Stimulated activated naive B cell treated with anti-CD40 and anti-IgM and Interleukin-4, amounts not matched to agents 10 μg/mL and 1 μg/mL and 100 μg/mL, for 72 hours (primary cell): ENCODE data around the gene DYRK1A.

Experiments used
- ATAC-seq, 2 donors: fragments of 150-1000 bp; cut with Tn5 transposase; replicated peaks; 2 replicates each; pipeline ENCODE4 v1.10.0; 2021; ENCODE audit warnings: moderate library complexity in 1 of 2
- DNase-seq: peaks from one replicate; pipeline ENCODE4 v3.0.0; 2021
- H3K27ac Mint-ChIP-seq: one replicate; pipeline ENCODE4 v1.8.0; 2022; ENCODE audit warnings: mild to moderate bottlenecking, mixed read lengths
- H3K27me3 Mint-ChIP-seq, 2 donors: one replicate each; pipeline ENCODE4 v1.8.0; 2022; ENCODE audit warnings: mixed read lengths in 2 of 2
- H3K36me3 Mint-ChIP-seq, 2 donors: one replicate each; pipeline ENCODE4 v1.8.0; 2022; ENCODE audit warnings: mixed read lengths in 2 of 2, mild to moderate bottlenecking in 1 of 2
- H3K4me1 Mint-ChIP-seq, 2 donors: one replicate each; pipeline ENCODE4 v1.8.0; 2022; ENCODE audit warnings: mixed read lengths in 2 of 2, mild to moderate bottlenecking in 1 of 2
- H3K4me3 Mint-ChIP-seq, 2 donors: one replicate each; pipeline ENCODE4 v1.8.0; 2022; ENCODE audit warnings: mild to moderate bottlenecking in 2 of 2, mixed read lengths in 2 of 2, moderate library complexity in 1 of 2
- H3K9me3 Mint-ChIP-seq, 2 donors: one replicate each; pipeline ENCODE4 v1.8.0; 2022; ENCODE audit warnings: mixed read lengths in 2 of 2, mild to moderate bottlenecking in 1 of 2

The DYRK1A gene

GRCh38 chr21:37447288-37447936 is 80.8 kb downstream of the DYRK1A start:
- Mint-ChIP-seq H3K27me3 (no peaks in the 10 kb centered on the region), H3K9me3 (peaks cover 0 to 4% of the 10 kb centered on the region in 2 donors), H3K36me3 (peaks cover 15 to 35% of the 10 kb centered on the region in 2 donors), H3K4me3 (no peak overlapping the region), H3K27ac (no peak overlapping the region), H3K4me1 (peaks cover 38 to 71% of the 10 kb centered on the region in 2 donors)
- DNase-seq = no peak
- ATAC-seq = no peak

DNA sequence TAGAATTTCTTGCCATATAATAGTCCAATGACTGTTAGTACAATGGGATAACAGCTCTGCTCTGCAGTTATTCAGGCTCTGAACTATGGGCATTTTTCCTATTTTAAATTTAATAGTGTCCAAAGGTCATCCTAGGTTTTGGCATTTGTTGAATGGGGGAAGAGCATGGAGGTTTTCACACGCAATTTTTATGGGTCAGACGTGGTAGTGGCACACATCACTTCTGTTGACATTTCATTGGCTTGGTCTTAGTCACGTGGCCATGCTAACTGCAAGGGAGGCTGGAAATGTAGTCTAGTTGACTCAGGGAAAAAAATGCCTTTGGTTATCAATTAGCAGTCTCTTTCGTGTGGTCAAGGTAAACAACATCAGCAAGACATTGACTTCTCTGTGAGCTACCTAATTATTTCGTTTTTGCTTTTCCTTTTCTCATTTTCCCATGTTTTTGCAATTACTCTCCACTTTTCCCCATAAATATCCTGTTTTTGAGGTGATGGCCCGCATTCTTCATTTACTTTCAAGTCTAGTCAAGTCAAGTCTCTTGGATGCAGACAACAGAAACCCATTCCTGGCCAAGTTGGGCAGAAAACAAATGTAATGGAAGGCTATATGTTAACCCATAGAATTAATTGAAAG is 82.8 kb downstream of the DYRK1A start:
- no peaks in the 10 kb centered on the region for H3K27me3 Mint-ChIP-seq
- no peak overlapping the region for H3K4me3 Mint-ChIP-seq
- H3K27ac Mint-ChIP-seq = no peak overlapping the region
- H3K9me3 Mint-ChIP-seq = peaks cover 0 to 4% of the 10 kb centered on the region in 2 donors
- no peak for ATAC-seq
- no peak for DNase-seq
- H3K4me1 Mint-ChIP-seq = peaks cover 37 to 67% of the 10 kb centered on the region in 2 donors
- peaks cover 15 to 31% of the 10 kb centered on the region in 2 donors for H3K36me3 Mint-ChIP-seq

DNA sequence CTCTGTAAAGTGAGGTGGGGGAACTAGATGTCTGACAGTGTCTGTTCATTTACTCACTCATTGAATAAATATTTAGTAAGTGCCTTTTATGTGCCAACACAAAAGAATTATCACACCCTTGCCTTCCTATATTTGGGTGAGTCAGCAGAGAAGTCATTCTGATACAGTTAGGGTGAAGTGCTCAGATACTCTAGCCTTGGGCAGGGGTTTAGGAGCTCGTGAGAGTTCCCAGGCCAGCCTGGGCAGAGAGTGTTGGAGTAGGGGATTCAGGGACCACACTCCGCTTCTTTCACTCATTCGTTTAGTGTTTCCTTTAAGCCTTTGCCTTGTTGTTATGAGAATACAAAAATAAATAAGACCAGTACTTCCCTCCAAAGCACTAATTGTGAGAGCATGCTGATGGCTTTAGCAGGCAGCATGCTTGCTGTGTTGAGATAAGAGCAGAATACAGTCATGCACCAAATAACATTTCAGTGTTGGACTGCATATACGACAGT is 83.9 kb downstream of the DYRK1A start:
- peak overlapping the region; percentile 37 for H3K27ac Mint-ChIP-seq
- peaks cover 35 to 67% of the 10 kb centered on the region in 2 donors for H3K4me1 Mint-ChIP-seq
- H3K36me3 Mint-ChIP-seq = peaks cover 18 to 38% of the 10 kb centered on the region in 2 donors
- H3K4me3 Mint-ChIP-seq = no peak overlapping the region
- H3K9me3 Mint-ChIP-seq = peaks cover 0 to 4% of the 10 kb centered on the region in 2 donors
- ATAC-seq = no peak
- no peaks in the 10 kb centered on the region for H3K27me3 Mint-ChIP-seq
- DNase-seq = no peak

DNA sequence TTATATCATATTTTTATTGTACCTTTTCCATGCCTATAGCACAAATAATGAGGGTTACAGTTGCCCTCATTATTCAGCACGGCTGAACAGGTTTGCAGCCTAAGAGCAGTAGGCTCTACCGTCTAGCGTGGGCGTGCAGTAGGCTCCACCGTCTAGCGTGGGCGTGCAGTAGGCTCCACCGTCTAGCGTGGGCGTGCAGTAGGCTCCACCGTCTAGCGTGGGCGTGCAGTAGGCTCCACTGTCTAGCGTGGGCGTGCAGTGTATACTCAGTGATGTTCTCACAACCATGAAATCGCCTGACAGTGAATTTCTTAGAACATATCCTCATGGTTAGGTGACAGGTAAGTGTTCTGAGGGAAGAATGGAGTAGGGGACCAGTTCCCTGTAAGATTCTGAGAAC is 84.9 kb downstream of the DYRK1A start:
- Mint-ChIP-seq H3K27ac (peak overlapping the region; percentile 7), H3K27me3 (no peaks in the 10 kb centered on the region), H3K4me1 (peaks cover 43 to 72% of the 10 kb centered on the region in 2 donors), H3K4me3 (no peak overlapping the region), H3K36me3 (peaks cover 22 to 46% of the 10 kb centered on the region in 2 donors), H3K9me3 (peaks cover 0 to 4% of the 10 kb centered on the region in 2 donors)
- DNase-seq (no peak), ATAC-seq (no peak)

DNA sequence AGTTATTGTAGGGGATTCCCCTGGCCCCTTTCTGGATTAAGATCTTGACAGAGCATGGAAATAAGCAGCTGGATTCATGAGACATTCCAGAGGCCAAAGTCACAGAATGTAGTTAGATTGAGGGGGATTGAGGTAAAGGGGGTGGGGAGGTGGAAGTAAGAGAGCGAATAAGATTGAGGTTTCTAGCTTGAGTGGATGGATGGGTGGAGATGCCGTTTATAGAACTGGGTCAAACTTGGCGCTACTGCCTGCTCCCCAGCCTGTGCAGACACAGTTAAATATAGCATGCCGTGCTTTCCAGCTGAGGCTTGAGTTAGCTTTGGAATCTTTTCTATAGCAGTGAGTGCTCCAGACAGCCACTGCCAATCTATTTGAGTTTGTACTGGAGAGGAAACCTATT is 85.7 kb downstream of the DYRK1A start:
- Mint-ChIP-seq H3K27me3 (no peaks in the 10 kb centered on the region), H3K4me1 (peaks cover 46 to 71% of the 10 kb centered on the region in 2 donors), H3K27ac (peak overlapping the region; percentile 67), H3K9me3 (peaks cover 0 to 4% of the 10 kb centered on the region in 2 donors), H3K36me3 (peaks cover 23 to 48% of the 10 kb centered on the region in 2 donors), H3K4me3 (no peak overlapping the region)
- DNase-seq (no peak), ATAC-seq (peak in 1 of 2 donors; percentile 31)

DNA sequence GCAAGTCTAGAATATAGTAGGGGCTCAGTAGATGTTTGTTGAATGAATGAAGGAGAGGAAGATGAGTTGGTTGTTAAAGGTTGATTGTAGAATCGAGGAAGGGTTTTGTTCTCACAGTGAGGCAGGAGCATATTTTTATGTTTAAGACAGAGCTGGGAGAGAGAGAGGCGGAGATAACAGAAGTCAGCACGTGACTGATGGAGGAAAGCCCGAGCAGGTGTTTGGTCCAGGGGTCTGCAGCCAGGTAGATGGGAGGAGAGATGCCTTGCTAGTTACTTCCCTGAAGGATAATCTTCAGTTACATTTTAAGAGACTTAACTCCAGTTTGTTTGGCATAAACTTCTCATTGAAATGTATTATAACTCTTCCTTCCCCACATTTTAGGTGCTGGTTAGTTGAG is 86.8 kb downstream of the DYRK1A start:
- ATAC-seq (no peak), DNase-seq (no peak)
- H3K4me1 Mint-ChIP-seq = peaks cover 50 to 77% of the 10 kb centered on the region in 2 donors
- peaks cover 0 to 4% of the 10 kb centered on the region in 2 donors for H3K9me3 Mint-ChIP-seq
- H3K36me3 Mint-ChIP-seq = peaks cover 23 to 50% of the 10 kb centered on the region in 2 donors
- H3K27ac Mint-ChIP-seq = no peak overlapping the region
- no peak overlapping the region for H3K4me3 Mint-ChIP-seq
- H3K27me3 Mint-ChIP-seq = no peaks in the 10 kb centered on the region

DNA sequence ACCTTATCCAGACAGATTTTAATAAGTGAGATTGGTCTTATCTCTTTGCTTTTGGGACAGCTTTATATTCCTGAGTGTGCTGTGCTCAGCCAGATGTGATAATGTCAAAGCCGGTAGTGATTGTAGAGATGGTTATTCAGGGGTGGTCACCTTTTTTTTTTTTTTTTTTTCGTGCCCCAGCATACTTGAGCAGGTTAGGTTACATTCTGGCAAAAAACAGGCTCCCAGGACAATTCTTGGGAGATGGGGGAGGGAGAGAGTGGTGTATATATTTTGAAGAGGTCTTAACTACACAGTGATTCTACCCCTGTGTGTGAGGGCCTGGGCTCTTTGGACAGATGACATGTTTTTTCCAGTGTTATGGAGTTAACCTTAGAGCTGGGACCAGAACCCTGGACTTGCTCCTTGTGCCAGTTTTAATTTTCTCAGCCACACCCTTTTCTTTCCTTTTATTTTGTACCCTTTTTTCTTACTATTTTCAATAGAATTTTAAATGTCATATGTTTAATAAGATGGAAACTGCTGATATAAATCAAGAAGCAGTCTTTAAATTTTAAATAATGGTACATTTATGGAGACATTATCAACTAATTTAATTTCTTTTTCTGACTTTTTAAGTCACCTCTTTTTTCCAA is 88.4 kb downstream of the DYRK1A start:
- no peak for DNase-seq
- Mint-ChIP-seq H3K27ac (no peak overlapping the region), H3K36me3 (peaks cover 22 to 47% of the 10 kb centered on the region in 2 donors), H3K4me3 (no peak overlapping the region), H3K4me1 (peaks cover 54 to 85% of the 10 kb centered on the region in 2 donors), H3K27me3 (no peaks in the 10 kb centered on the region), H3K9me3 (peaks cover 0 to 4% of the 10 kb centered on the region in 2 donors)
- ATAC-seq = no peak

DNA sequence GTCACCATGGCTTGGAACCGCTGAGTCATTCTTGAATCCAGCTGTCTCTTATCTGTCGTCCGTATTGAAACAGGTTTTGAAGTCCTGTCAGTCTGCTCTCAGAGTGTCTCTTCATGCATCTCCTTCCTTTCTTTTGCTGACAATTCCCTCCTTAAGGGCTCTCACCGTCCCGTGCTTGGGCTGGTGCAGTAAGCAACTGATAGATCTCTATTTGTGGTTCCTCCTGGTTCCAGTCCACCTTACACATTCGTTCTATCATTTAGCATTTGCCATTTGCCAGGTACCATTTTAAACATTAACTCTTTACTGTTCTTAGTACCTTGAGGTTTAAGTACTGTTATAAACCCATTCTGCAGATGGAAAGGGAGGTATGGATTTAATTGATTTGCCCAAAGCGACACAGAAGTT is 88.9 kb downstream of the DYRK1A start:
- Mint-ChIP-seq H3K9me3 (peaks cover 0 to 4% of the 10 kb centered on the region in 2 donors), H3K27me3 (no peaks in the 10 kb centered on the region), H3K27ac (peak overlapping the region; percentile 79), H3K36me3 (peaks cover 20 to 42% of the 10 kb centered on the region in 2 donors), H3K4me1 (peaks cover 52 to 80% of the 10 kb centered on the region in 2 donors), H3K4me3 (no peak overlapping the region)
- DNase-seq = no peak
- ATAC-seq = no peak

GRCh38 chr21:37458669-37459276 is 92.2 kb downstream of the DYRK1A start:
- Mint-ChIP-seq H3K27ac (peak overlapping the region; percentile 83), H3K27me3 (no peaks in the 10 kb centered on the region), H3K4me3 (no peak overlapping the region), H3K4me1 (peaks cover 54 to 82% of the 10 kb centered on the region in 2 donors), H3K9me3 (no peaks in the 10 kb centered on the region), H3K36me3 (peaks cover 13 to 31% of the 10 kb centered on the region in 2 donors)
- DNase-seq = no peak
- peak in 1 of 2 donors; percentile 9 for ATAC-seq

DNA sequence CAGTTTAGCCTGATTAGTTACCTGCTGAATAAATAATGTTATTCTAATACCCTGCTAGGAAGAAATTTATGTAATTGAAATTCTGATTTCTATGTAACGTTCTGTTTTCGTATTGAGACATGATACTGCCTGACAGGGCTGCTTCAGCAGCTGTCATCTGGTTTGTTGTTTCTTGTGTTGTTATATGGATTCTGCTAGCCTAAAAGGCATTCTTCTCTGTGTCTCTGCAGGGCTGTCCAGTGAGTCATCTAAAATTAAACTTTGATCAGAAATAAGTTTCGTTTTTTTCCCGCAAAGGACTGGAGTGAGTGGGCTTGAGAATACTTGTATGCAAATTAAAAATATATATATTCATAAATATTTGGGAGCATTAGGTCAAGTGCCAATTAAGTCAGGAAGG is 93.0 kb downstream of the DYRK1A start:
- Mint-ChIP-seq H3K36me3 (peaks cover 10 to 27% of the 10 kb centered on the region in 2 donors), H3K4me3 (no peak overlapping the region), H3K27ac (no peak overlapping the region), H3K27me3 (no peaks in the 10 kb centered on the region), H3K4me1 (peaks cover 52 to 82% of the 10 kb centered on the region in 2 donors), H3K9me3 (no peaks in the 10 kb centered on the region)
- ATAC-seq (no peak), DNase-seq (no peak)

DNA sequence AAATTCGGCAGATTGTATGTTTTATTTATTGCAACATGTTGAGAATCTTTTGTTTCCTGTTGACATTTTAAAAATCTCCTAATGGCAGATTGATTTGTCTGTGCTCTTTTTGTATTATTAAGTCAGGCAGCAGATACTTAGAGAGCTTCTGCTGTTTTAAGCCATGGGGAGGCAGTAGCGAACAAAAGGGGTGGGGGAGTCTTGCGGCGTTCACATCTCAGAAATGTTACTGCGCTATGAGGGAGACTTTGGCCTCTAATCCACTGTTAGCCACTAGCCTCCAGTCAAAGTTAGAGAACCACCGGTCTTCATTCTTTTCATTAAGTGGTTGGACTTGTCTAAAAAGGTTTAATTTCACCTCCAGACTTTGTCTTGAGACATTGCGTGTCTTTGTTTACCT is 93.6 kb downstream of the DYRK1A start:
- Mint-ChIP-seq H3K27ac (no peak overlapping the region), H3K4me1 (peaks cover 51 to 80% of the 10 kb centered on the region in 2 donors), H3K4me3 (no peak overlapping the region), H3K27me3 (no peaks in the 10 kb centered on the region), H3K9me3 (no peaks in the 10 kb centered on the region), H3K36me3 (peaks cover 7 to 22% of the 10 kb centered on the region in 2 donors)
- ATAC-seq (no peak), DNase-seq (no peak)

GRCh38 chr21:37461479-37461878 is 94.9 kb downstream of the DYRK1A start:
- Mint-ChIP-seq H3K9me3 (no peaks in the 10 kb centered on the region), H3K36me3 (peaks cover 6 to 18% of the 10 kb centered on the region in 2 donors), H3K27ac (peak overlapping the region; percentile 1), H3K27me3 (no peaks in the 10 kb centered on the region), H3K4me3 (peak overlapping the region in 1 of 2 donors; percentile 28), H3K4me1 (peaks cover 48 to 79% of the 10 kb centered on the region in 2 donors)
- ATAC-seq (peak in 1 of 2 donors; percentile 12), DNase-seq (no peak)

DNA sequence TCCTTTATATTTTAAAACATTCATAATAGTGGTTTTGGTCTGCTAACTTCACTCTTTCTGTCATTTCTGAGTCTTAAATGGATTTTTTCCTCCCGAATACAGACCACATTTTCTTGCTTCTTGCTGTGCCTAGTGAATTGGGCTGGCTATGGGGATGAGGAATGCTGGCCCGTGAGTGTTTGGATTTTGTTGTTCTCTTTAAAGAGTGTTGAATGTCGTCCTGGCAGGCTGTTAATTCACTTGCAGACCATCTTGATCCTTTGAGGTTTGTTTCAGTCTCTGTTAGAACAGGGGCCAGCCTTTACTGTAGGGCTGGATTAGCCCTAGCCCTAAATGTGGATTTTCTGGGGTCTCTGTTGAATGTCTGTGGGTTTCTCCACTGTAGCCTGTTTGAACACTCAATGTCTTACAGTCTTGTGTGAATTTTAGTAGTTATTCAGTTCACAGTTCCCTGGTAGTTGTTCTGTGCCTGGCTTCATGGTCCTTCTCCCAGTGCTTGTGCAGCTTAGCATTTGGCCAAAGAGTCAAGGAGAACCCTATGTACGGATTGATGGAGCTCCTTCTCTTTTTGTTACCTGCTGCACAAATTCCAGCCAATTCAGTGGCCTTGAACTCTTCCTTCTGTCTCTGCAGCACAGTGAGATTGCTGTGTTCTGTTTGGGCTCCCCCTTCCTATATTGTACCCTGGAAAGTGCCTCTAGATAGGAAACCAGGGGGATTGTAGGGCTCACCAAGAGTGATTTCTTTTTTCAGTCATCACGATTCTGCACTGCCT is 95.7 kb downstream of the DYRK1A start:
- Mint-ChIP-seq H3K4me1 (peaks cover 47 to 80% of the 10 kb centered on the region in 2 donors), H3K36me3 (peaks cover 8 to 18% of the 10 kb centered on the region in 2 donors), H3K27me3 (no peaks in the 10 kb centered on the region), H3K4me3 (peak overlapping the region in 1 of 2 donors; percentile 52), H3K9me3 (no peaks in the 10 kb centered on the region), H3K27ac (peak overlapping the region; percentile 9)
- DNase-seq (no peak), ATAC-seq (no peak)
